IMR-90 (cell line): Measurements from ENCODE around the gene SPATA31D1. TPM values are rescaled to one million over a fixed set of nuclear protein-coding genes. Genes with fewer than 3 reads are reported as not detected.

Experiments used
- ATAC-seq: fragments of 200-7000 bp; cut with Tn5 transposase; 2 replicates; pipeline ENCODE4 v1.9.1; 2020; ENCODE audit warnings: low read depth, mild to moderate bottlenecking, moderate library complexity
- BruUV-seq: library from RNA; stranded (reverse); fragments of 400-500 nt; replicated peaks from 2 replicates; lab custom pipeline; 2021; lab: Mats Ljungman, UMichigan
- CTCF ChIA-PET: fragments of 300-600 bp; formaldehyde crosslinking; extraction: SDS; loops from one replicate; lab custom pipeline; 2021; ENCODE audit warnings: antibody characterized with exemption; lab: Yijun Ruan, JAX
- POLR2A ChIA-PET: fragments of 300-600 bp; sonication (Branson Sonifier 250); formaldehyde crosslinking; loops from one replicate; lab custom pipeline; 2022; ENCODE audit warnings: antibody characterized with exemption; ENCODE audit not compliant: unreplicated experiment; lab: Charles Lee
- DNase-seq: peaks from one replicate; pipeline ENCODE4 v3.0.0; 2013
- H2AFZ ChIP-seq: replicated peaks from 2 replicates; pipeline ENCODE3; 2013; ENCODE audit warnings: low read length, mild to moderate bottlenecking; ENCODE audit not compliant: poor library complexity
- H2AK5ac ChIP-seq: 2 replicates; pipeline ENCODE4 v1.6.1; 2013; ENCODE audit warnings: low read depth, low read length, inconsistent platforms
- H2AK9ac ChIP-seq: replicated peaks from 2 replicates; pipeline ENCODE3; 2013; ENCODE audit warnings: mild to moderate bottlenecking, low read depth, low read length, moderate library complexity; ENCODE audit not compliant: poor library complexity
- H2BK120ac ChIP-seq: 2 replicates; pipeline ENCODE4 v1.6.1; 2013; ENCODE audit warnings: low read depth, low read length, inconsistent platforms
- H2BK15ac ChIP-seq: 3 replicates; pipeline ENCODE4 v1.6.1; 2013; ENCODE audit warnings: low read depth, low read length, inconsistent platforms
- H2BK20ac ChIP-seq: 2 replicates; pipeline ENCODE4 v1.6.1; 2013; ENCODE audit warnings: low read depth, mild to moderate bottlenecking, inconsistent platforms, low read length, moderate library complexity
- H2BK5ac ChIP-seq: 2 replicates; pipeline ENCODE4 v1.6.1; 2013; ENCODE audit warnings: mild to moderate bottlenecking, low read depth, low read length, inconsistent platforms; ENCODE audit not compliant: poor library complexity, severe bottlenecking
- H3K14ac ChIP-seq: replicated peaks from 2 replicates; pipeline ENCODE4 v1.6.1; 2013; ENCODE audit warnings: low read depth, low read length, inconsistent platforms
- H3K18ac ChIP-seq: 2 replicates; pipeline ENCODE4 v1.6.1; 2013; ENCODE audit warnings: low read depth, low read length, control low read depth
- H3K23ac ChIP-seq: 2 replicates; pipeline ENCODE4 v1.6.1; 2013; ENCODE audit warnings: low read depth, low read length, inconsistent platforms
- H3K27ac ChIP-seq: 2 replicates; pipeline ENCODE4 v1.5.1; 2013; ENCODE audit warnings: mild to moderate bottlenecking, control low read depth, low read length; ENCODE audit not compliant: insufficient read depth
- H3K27me3 ChIP-seq: 2 replicates; pipeline ENCODE4 v1.6.1; 2013; ENCODE audit warnings: low read length; ENCODE audit not compliant: control insufficient read depth, insufficient read depth
- H3K36me3 ChIP-seq: 2 replicates; pipeline ENCODE4 v1.6.1; 2013; ENCODE audit warnings: low read length, mixed read lengths; ENCODE audit not compliant: control insufficient read depth, insufficient read depth
- H3K4ac ChIP-seq: 2 replicates; pipeline ENCODE4 v1.6.1; 2013; ENCODE audit warnings: low read depth, low read length, inconsistent platforms
- H3K4me1 ChIP-seq: 2 replicates; pipeline ENCODE4 v1.6.1; 2013; ENCODE audit warnings: low read length, mixed read lengths; ENCODE audit not compliant: control insufficient read depth, insufficient read depth
- H3K4me2 ChIP-seq: 2 replicates; pipeline ENCODE4 v1.6.1; 2013; ENCODE audit warnings: low read depth, mild to moderate bottlenecking, control low read depth, low read length, moderate library complexity
- H3K4me3 ChIP-seq: 2 replicates; pipeline ENCODE4 v1.5.1; 2013; ENCODE audit warnings: low read depth, mild to moderate bottlenecking, control low read depth, low read length, moderate library complexity; ENCODE audit not compliant: insufficient read depth
- H3K56ac ChIP-seq: 2 replicates; pipeline ENCODE4 v1.6.1; 2013; ENCODE audit warnings: low read length, inconsistent platforms; ENCODE audit not compliant: insufficient read depth; ENCODE audit errors: extremely low read depth
- H3K79me1 ChIP-seq, 2 experiments: 2 replicates each; pipeline ENCODE4 v1.6.1; 2013; ENCODE audit warnings: low read length in 2 of 2, inconsistent platforms in 1 of 2, low read depth in 1 of 2
- H3K9ac ChIP-seq: 2 replicates; pipeline ENCODE4 v1.6.1; 2013; ENCODE audit warnings: low read depth, low read length, control low read depth
- H3K9me1 ChIP-seq: 2 replicates; pipeline ENCODE4 v1.6.1; 2013; ENCODE audit warnings: low read length, inconsistent platforms; ENCODE audit not compliant: insufficient read depth
- H3K9me3 ChIP-seq: 2 replicates; pipeline ENCODE4 v1.6.1; 2013; ENCODE audit warnings: low read length; ENCODE audit not compliant: control insufficient read depth, insufficient read depth
- H4K20me1 ChIP-seq: 2 replicates; pipeline ENCODE4 v1.6.1; 2013; ENCODE audit warnings: low read length, inconsistent platforms; ENCODE audit not compliant: insufficient read depth
- H4K5ac ChIP-seq: 2 replicates; pipeline ENCODE4 v1.6.1; 2013; ENCODE audit warnings: mild to moderate bottlenecking, low read depth, low read length, control low read depth
- H4K8ac ChIP-seq, 2 experiments: 2 replicates each; pipeline ENCODE4 v1.6.1; 2013; ENCODE audit warnings: low read depth in 2 of 2, low read length in 2 of 2, control low read depth in 1 of 2, inconsistent platforms in 1 of 2
- H4K91ac ChIP-seq: 2 replicates; pipeline ENCODE4 v1.6.1; 2013; ENCODE audit warnings: low read depth, low read length, inconsistent platforms; ENCODE audit not compliant: insufficient read depth
- CEBPB ChIP-seq: IDR thresholded peaks from 2 replicates; pipeline ENCODE4 v1.6.1; 2012; ENCODE audit warnings: low read depth, low read length, improper control_type of control experiment
- CHD1 ChIP-seq: IDR thresholded peaks from 2 replicates; pipeline ENCODE4 v1.6.1; 2012; ENCODE audit warnings: low read depth, low read length, improper control_type of control experiment
- FOS ChIP-seq: fragments of 150-350 bp; IDR thresholded peaks from 2 replicates; pipeline ENCODE4 v1.6.1; 2016; ENCODE audit warnings: low read depth, low read length
- MAFK ChIP-seq: IDR thresholded peaks from 2 replicates; pipeline ENCODE4 v1.6.1; 2012; ENCODE audit warnings: low read depth, low read length, improper control_type of control experiment
- MAZ ChIP-seq: IDR thresholded peaks from 2 replicates; pipeline ENCODE4 v1.6.1; 2012; ENCODE audit warnings: low read depth, mild to moderate bottlenecking, low read length, improper control_type of control experiment, moderate library complexity, borderline replicate concordance
- MXI1 ChIP-seq: IDR thresholded peaks from 2 replicates; pipeline ENCODE4 v1.6.1; 2012; ENCODE audit warnings: low read depth, mild to moderate bottlenecking, low read length, moderate library complexity, borderline replicate concordance
- NFE2L2 ChIP-seq: fragments of 150-350 bp; IDR thresholded peaks from 2 replicates; pipeline ENCODE4 v1.6.1; 2016; ENCODE audit warnings: low read depth, mild to moderate bottlenecking, low read length
- POLR2A ChIP-seq: IDR thresholded peaks from 2 replicates; pipeline ENCODE4 v1.6.1; 2012; ENCODE audit warnings: mild to moderate bottlenecking, low read depth, low read length
- RAD21 ChIP-seq: IDR thresholded peaks from 2 replicates; pipeline ENCODE4 v1.6.1; 2012; ENCODE audit warnings: low read length, improper control_type of control experiment
- SMC3 ChIP-seq: fragments of 150-350 bp; IDR thresholded peaks from 2 replicates; pipeline ENCODE4 v1.6.1; 2016; ENCODE audit warnings: low read depth, mild to moderate bottlenecking, antibody characterized with exemption, low read length, moderate library complexity
- WGBS, 2 experiments: methylation state at CpG; one replicate each; pipeline versions ENCODE4 v1.1.5 to v1.1.7; 2013; ENCODE audit warnings: missing lambda C conversion rate in 2 of 2; ENCODE audit not compliant: insufficient read length in 1 of 2; ENCODE audit errors: extremely low coverage in 2 of 2; 5-methylcytosine and 5-hydroxymethylcytosine counted together
- dilution Hi-C: fragments of 300-500 bp; cut with HindIII; formaldehyde crosslinking; loops from one replicate; pipeline ENCODE4 v1.14.3; 2018; ENCODE audit warnings: low sequenced_read_pairs; ENCODE audit not compliant: unreplicated experiment
- in situ Hi-C: fragments of 300-500 bp; cut with MboI; formaldehyde crosslinking; loops from 3 replicates; pipeline ENCODE4 v1.14.3; 2019; ENCODE audit warnings: low sequenced_read_pairs, inconsistent platforms, mixed read lengths
- intact Hi-C: fragments of 100-400 bp; cut with micrococcal nuclease; formaldehyde crosslinking; loops from 2 replicates; pipeline ENCODE4 v1.10.0; 2022
- polyA plus RNA-seq, 3 experiments: library from polyadenylated mRNA; depleted of rRNA; stranded (reverse); fragments of >200 nt; gene quantifications; 2 replicates each; pipeline ENCODE4 v1.2.3, GENCODE V29; 2012; ENCODE audit warnings: low replicate concordance in 1 of 3
- total RNA-seq: library from RNA; depleted of rRNA; stranded (reverse); fragments of >200 nt; gene quantifications from 2 replicates; pipeline ENCODE4 v1.2.3, GENCODE V29; 2012
- TF ChIP-seq, protein P1 (sequence below): conservative IDR thresholded peaks from 2 replicates; pipeline ENCODE4 v1.5.1; 2012; ENCODE audit warnings: mild to moderate bottlenecking, low read depth, low read length, improper control_type of control experiment

The SPATA31D1 gene
- total and polyA plus RNA-seq, 2 of the 4 experiments (the other 2 are of a cell fraction) = not detected

- no peaks in the 10 kb centered on the region for H3K27me3 ChIP-seq
- ChIA-PET POLR2A (no interaction called here), CTCF (no interaction called here)
- H2BK20ac ChIP-seq = no peak overlapping the region
- in situ Hi-C loops (no loop called here), intact Hi-C loops (loop anchor here (10.0 kb wide), 2 partner anchors 354 to 566 kb away; partner anchors contain the start of gene TLE1), dilution Hi-C loops (no loop called here)
- H2BK15ac ChIP-seq = no peak overlapping the region
- H3K36me3 ChIP-seq = no peaks in the 10 kb centered on the region
- no peak overlapping the region for H2BK5ac ChIP-seq
- TF ChIP-seq CEBPB (no peak), FOS (no peak), MAZ (no peak), MAFK (no peak), NFE2L2 (no peak), CHD1 (no peak), MXI1 (no peak), RAD21 (no peak), SMC3 (no peak), POLR2A (no peak)
- TF ChIP-seq, protein P1, sequence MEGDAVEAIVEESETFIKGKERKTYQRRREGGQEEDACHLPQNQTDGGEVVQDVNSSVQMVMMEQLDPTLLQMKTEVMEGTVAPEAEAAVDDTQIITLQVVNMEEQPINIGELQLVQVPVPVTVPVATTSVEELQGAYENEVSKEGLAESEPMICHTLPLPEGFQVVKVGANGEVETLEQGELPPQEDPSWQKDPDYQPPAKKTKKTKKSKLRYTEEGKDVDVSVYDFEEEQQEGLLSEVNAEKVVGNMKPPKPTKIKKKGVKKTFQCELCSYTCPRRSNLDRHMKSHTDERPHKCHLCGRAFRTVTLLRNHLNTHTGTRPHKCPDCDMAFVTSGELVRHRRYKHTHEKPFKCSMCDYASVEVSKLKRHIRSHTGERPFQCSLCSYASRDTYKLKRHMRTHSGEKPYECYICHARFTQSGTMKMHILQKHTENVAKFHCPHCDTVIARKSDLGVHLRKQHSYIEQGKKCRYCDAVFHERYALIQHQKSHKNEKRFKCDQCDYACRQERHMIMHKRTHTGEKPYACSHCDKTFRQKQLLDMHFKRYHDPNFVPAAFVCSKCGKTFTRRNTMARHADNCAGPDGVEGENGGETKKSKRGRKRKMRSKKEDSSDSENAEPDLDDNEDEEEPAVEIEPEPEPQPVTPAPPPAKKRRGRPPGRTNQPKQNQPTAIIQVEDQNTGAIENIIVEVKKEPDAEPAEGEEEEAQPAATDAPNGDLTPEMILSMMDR = no peak
- H3K4me3 ChIP-seq = no peak overlapping the region
- H3K4me2 ChIP-seq = no peak overlapping the region
- H3K18ac ChIP-seq = no peak overlapping the region
- BruUV-seq = no TSS peak
- no CpG with 5 or more reads among the region's 2 CpGs for WGBS, 2 experiments
- H3K27ac ChIP-seq = no peak overlapping the region
- H3K4ac ChIP-seq = no peak overlapping the region
- H4K5ac ChIP-seq = no peak overlapping the region
- no peaks in the 10 kb centered on the region for H3K9me3 ChIP-seq
- no peak overlapping the region for H2AK9ac ChIP-seq
- no peak overlapping the region for H3K14ac ChIP-seq
- H4K8ac ChIP-seq = no peak overlapping the region
- no peaks in the 10 kb centered on the region for H3K79me1 ChIP-seq
- H2AFZ ChIP-seq = no peak overlapping the region
- peaks cover 2% of the 10 kb centered on the region; the same call in 1 of the 2 replicates for H3K4me1 ChIP-seq
- H2AK5ac ChIP-seq = no peak overlapping the region
- ATAC-seq (no peak), DNase-seq (no peak)
- H4K91ac ChIP-seq = no peak overlapping the region
- H4K20me1 ChIP-seq = no peaks in the 10 kb centered on the region
- H3K23ac ChIP-seq = no peak overlapping the region
- H3K9ac ChIP-seq = no peak overlapping the region
- H3K56ac ChIP-seq = no peak overlapping the region
- no peak overlapping the region for H2BK120ac ChIP-seq
- H3K9me1 ChIP-seq = no peaks in the 10 kb centered on the region
These were observed 50.3 kb downstream of the SPATA31D1 start for GRCh38 chr9:82038897-82039296.
